HepG2 (cell line): ENCODE results near the gene FOXRED2. TPM values are rescaled to one million over a fixed set of nuclear protein-coding genes. Genes with fewer than 3 reads are reported as not detected.

ENCODE experiments used
- AKAP8 ChIP-seq: sonication (generic); formaldehyde crosslinking; IDR thresholded peaks from 2 replicates; pipeline ENCODE4 v1.5.1; 2020; ENCODE audit warnings: mild to moderate bottlenecking, missing genetic modification reagents
- ARHGAP35 ChIP-seq: sonication (generic); formaldehyde crosslinking; IDR thresholded peaks from 2 replicates; pipeline ENCODE4 v1.9.0; 2022; ENCODE audit warnings: mild to moderate bottlenecking, inconsistent platforms, moderate library complexity, missing genetic modification reagents, borderline replicate concordance
- HNF4A ChIP-seq: sonication (generic); formaldehyde crosslinking; IDR thresholded peaks from 2 replicates; pipeline ENCODE4 v1.4.0; 2020; ENCODE audit warnings: missing genetic modification reagents
- RFX5 ChIP-seq: IDR thresholded peaks from 2 replicates; pipeline ENCODE4 v1.6.1; 2011; ENCODE audit warnings: low read depth, low read length, improper control_type of control experiment
- SRSF4 ChIP-seq: fragments of 200-400 bp; formaldehyde crosslinking; IDR thresholded peaks from one replicate; pipeline ENCODE4 v1.6.1; 2018; ENCODE audit warnings: mild to moderate bottlenecking, low read depth, low read length, moderate library complexity; ENCODE audit not compliant: poor library complexity, severe bottlenecking
- ZNF430 ChIP-seq: sonication (generic); formaldehyde crosslinking; IDR thresholded peaks from 2 replicates; pipeline ENCODE4 v1.9.0; 2021; ENCODE audit warnings: mild to moderate bottlenecking, missing genetic modification reagents
- ZNF737 ChIP-seq: sonication (generic); formaldehyde crosslinking; IDR thresholded peaks from 2 replicates; pipeline ENCODE4 v1.5.0; 2020; ENCODE audit warnings: missing genetic modification reagents, mild to moderate bottlenecking, borderline replicate concordance
- polyA plus RNA-seq, 8 experiments: library from polyadenylated mRNA; depleted of rRNA in 3 of 8; stranded (reverse) in 7 of 8; unstranded in 1 of 8; fragments of >200 nt; fragmentation: Illumina TruSeq in 4 of 8; extraction: Trizol in 4 of 8; gene quantifications; 2 replicates each; pipeline versions ENCODE4 v1.2.1 to v1.2.3, GENCODE V29; 2011 to 2016; ENCODE audit warnings: low read depth in 4 of 8, missing spikeins in 1 of 8, mixed read lengths in 1 of 8; ENCODE audit not compliant: insufficient read depth in 1 of 8
- total RNA-seq, 5 experiments: library from RNA; depleted of rRNA; stranded (reverse); fragments of >200 nt; fragmentation: Illumina TruSeq; extraction: Trizol; gene quantifications; 2 replicates each; pipeline ENCODE4 v1.2.3, GENCODE V29; 2016; ENCODE audit warnings: low read depth in 1 of 5
- TF ChIP-seq, protein P1 (sequence below), 2 experiments: sonication (generic) in 1 of 2; formaldehyde crosslinking in 1 of 2; IDR thresholded peaks; 2 replicates each; pipeline versions ENCODE4 v1.6.1 to v1.9.0; 2014 to 2022; ENCODE audit warnings: antibody characterized with exemption in 1 of 2, borderline replicate concordance in 1 of 2, inconsistent platforms in 1 of 2, low read depth in 1 of 2, missing genetic modification reagents in 1 of 2
- TF ChIP-seq, protein P2 (sequence below): sonication (generic); formaldehyde crosslinking; IDR thresholded peaks from 2 replicates; pipeline ENCODE4 v1.9.0; 2021; ENCODE audit warnings: missing genetic modification reagents, borderline replicate concordance
- TF ChIP-seq, protein P3 (sequence below): sonication (generic); formaldehyde crosslinking; IDR thresholded peaks from 2 replicates; pipeline ENCODE4 v1.5.0; 2020; ENCODE audit warnings: mild to moderate bottlenecking, missing genetic modification reagents
- TF ChIP-seq, protein P4 (sequence below): sonication (generic); formaldehyde crosslinking; IDR thresholded peaks from 2 replicates; pipeline ENCODE4 v1.5.0; 2020; ENCODE audit warnings: mild to moderate bottlenecking, missing genetic modification reagents, borderline replicate concordance
- TF ChIP-seq, protein P5 (sequence below): sonication (generic); formaldehyde crosslinking; IDR thresholded peaks from 2 replicates; pipeline ENCODE4 v1.8.1; 2023; ENCODE audit warnings: mild to moderate bottlenecking, missing genetic modification reagents

Gene FOXRED2
- total and polyA plus RNA-seq, 2 of the 13 experiments (the other 11 are each of a cell fraction or from before 2014, with no cell fraction given) = 9.3 to 28.1 TPM

DNA sequence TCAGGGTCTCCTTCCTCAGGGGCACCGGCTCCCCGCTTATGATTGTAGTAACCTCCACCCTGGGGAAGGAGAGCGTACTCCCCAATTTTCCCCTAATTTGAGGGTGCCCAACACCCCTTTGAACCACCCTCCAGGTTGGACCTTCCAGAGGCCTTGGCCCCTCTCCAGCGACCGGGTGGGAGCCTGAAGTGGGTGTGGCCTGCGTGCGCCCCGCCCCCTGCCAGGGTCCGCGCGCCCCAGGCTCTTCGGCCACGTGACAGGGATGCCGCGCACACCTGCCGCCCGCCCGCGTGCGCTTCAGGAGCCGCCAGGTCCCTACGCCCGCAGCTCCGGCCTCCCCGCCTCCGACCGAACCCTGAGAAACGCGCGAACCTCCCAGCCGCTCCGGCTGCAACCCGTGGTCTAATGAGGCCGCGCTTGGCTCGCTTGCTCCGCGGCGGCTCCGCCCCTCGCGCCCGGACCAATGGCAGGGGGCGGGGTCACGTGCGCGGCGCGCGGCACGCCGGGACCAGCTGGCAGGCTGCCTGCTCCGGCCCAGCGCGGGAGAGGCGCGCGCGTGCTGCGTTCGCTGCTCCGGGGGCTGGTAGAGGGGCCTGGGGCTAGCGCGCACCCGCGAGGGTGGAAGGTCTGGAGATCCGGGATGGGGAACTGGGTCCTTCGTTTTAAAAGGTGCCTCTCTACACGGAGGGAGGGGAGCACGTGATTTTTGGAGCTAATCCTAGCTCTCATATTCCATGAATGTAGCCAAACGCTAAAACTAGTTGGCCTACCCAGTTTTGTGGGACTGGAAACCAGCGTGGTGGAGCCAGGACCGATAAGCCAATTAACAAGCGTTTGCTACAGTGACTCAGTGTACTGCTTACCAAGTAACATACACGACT, at the start of gene FOXRED2 (continued):
- TF ChIP-seq, protein P1, sequence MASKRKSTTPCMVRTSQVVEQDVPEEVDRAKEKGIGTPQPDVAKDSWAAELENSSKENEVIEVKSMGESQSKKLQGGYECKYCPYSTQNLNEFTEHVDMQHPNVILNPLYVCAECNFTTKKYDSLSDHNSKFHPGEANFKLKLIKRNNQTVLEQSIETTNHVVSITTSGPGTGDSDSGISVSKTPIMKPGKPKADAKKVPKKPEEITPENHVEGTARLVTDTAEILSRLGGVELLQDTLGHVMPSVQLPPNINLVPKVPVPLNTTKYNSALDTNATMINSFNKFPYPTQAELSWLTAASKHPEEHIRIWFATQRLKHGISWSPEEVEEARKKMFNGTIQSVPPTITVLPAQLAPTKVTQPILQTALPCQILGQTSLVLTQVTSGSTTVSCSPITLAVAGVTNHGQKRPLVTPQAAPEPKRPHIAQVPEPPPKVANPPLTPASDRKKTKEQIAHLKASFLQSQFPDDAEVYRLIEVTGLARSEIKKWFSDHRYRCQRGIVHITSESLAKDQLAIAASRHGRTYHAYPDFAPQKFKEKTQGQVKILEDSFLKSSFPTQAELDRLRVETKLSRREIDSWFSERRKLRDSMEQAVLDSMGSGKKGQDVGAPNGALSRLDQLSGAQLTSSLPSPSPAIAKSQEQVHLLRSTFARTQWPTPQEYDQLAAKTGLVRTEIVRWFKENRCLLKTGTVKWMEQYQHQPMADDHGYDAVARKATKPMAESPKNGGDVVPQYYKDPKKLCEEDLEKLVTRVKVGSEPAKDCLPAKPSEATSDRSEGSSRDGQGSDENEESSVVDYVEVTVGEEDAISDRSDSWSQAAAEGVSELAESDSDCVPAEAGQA (IDR thresholded peaks at IDR 0.05; ENCODE audit: low read depth) = no peak
- TF ChIP-seq, protein P1 (CRISPR knock-in tag; IDR thresholded peaks at IDR 0.05; ENCODE audit: borderline replicate concordance) = peak; percentile 98
- TF ChIP-seq, protein P2, sequence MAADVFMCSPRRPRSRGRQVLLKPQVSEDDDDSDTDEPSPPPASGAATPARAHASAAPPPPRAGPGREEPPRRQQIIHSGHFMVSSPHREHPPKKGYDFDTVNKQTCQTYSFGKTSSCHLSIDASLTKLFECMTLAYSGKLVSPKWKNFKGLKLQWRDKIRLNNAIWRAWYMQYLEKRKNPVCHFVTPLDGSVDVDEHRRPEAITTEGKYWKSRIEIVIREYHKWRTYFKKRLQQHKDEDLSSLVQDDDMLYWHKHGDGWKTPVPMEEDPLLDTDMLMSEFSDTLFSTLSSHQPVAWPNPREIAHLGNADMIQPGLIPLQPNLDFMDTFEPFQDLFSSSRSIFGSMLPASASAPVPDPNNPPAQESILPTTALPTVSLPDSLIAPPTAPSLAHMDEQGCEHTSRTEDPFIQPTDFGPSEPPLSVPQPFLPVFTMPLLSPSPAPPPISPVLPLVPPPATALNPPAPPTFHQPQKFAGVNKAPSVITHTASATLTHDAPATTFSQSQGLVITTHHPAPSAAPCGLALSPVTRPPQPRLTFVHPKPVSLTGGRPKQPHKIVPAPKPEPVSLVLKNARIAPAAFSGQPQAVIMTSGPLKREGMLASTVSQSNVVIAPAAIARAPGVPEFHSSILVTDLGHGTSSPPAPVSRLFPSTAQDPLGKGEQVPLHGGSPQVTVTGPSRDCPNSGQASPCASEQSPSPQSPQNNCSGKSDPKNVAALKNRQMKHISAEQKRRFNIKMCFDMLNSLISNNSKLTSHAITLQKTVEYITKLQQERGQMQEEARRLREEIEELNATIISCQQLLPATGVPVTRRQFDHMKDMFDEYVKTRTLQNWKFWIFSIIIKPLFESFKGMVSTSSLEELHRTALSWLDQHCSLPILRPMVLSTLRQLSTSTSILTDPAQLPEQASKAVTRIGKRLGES = peak; percentile 65; the same call in 1 of the 2 replicates
- TF ChIP-seq SRSF4 (no peak), ZNF430 (CRISPR knock-in tag) (peak; percentile 98), RFX5 (no peak), ZNF737 (CRISPR knock-in tag) (no peak), HNF4A (CRISPR knock-in tag) (no peak; the same call in 1 of the 2 replicates), AKAP8 (CRISPR knock-in tag) (peak; percentile 86; the same call in 1 of the 2 replicates), ARHGAP35 (peak; percentile 86)
- TF ChIP-seq, protein P3, sequence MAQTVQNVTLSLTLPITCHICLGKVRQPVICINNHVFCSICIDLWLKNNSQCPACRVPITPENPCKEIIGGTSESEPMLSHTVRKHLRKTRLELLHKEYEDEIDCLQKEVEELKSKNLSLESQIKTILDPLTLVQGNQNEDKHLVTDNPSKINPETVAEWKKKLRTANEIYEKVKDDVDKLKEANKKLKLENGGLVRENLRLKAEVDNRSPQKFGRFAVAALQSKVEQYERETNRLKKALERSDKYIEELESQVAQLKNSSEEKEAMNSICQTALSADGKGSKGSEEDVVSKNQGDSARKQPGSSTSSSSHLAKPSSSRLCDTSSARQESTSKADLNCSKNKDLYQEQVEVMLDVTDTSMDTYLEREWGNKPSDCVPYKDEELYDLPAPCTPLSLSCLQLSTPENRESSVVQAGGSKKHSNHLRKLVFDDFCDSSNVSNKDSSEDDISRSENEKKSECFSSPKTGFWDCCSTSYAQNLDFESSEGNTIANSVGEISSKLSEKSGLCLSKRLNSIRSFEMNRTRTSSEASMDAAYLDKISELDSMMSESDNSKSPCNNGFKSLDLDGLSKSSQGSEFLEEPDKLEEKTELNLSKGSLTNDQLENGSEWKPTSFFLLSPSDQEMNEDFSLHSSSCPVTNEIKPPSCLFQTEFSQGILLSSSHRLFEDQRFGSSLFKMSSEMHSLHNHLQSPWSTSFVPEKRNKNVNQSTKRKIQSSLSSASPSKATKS (CRISPR knock-in tag) = peak; percentile 71; the same call in 1 of the 2 replicates
- TF ChIP-seq, protein P4, sequence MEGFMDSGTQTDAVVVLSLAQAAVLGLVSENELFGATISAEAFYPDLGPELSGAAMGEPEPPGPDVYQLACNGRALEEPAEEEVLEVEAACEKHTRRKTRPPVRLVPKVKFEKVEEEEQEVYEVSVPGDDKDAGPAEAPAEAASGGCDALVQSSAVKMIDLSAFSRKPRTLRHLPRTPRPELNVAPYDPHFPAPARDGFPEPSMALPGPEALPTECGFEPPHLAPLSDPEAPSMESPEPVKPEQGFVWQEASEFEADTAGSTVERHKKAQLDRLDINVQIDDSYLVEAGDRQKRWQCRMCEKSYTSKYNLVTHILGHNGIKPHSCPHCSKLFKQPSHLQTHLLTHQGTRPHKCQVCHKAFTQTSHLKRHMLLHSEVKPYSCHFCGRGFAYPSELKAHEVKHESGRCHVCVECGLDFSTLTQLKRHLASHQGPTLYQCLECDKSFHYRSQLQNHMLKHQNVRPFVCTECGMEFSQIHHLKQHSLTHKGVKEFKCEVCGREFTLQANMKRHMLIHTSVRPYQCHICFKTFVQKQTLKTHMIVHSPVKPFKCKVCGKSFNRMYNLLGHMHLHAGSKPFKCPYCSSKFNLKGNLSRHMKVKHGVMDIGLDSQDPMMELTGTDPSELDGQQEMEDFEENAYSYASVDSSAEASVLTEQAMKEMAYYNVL (CRISPR knock-in tag) = peak; percentile 63; the same call in 1 of the 2 replicates
- TF ChIP-seq, protein P5, sequence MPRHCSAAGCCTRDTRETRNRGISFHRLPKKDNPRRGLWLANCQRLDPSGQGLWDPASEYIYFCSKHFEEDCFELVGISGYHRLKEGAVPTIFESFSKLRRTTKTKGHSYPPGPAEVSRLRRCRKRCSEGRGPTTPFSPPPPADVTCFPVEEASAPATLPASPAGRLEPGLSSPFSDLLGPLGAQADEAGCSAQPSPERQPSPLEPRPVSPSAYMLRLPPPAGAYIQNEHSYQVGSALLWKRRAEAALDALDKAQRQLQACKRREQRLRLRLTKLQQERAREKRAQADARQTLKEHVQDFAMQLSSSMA (CRISPR knock-in tag) = peak; percentile 89; the same call in 1 of the 2 replicates
